DND-41 (cell line): ENCODE results near the gene DDX31.

Experiments
- ATAC-seq: fragments of 200-7000 bp; cut with Tn5 transposase; 3 replicates; pipeline ENCODE4 v1.9.1; 2021; ENCODE audit warnings: low read depth; ENCODE audit not compliant: insufficient read depth
- DNase-seq: peaks from one replicate; pipeline ENCODE4 v3.0.0-alpha.2; 2020
- H2AFZ ChIP-seq: 2 replicates; pipeline ENCODE4 v1.6.0; 2012; ENCODE audit warnings: low read depth, low read length
- H3K27ac ChIP-seq: 2 replicates; pipeline ENCODE4 v1.5.1; 2012; ENCODE audit warnings: low read length, inconsistent platforms
- H3K27me3 ChIP-seq: fragments of 200-600 bp; sonication (generic); 2 replicates; pipeline ENCODE4 v1.6.0; 2012; ENCODE audit warnings: low read length, mild to moderate bottlenecking, inconsistent platforms; ENCODE audit not compliant: insufficient read depth, poor library complexity
- H3K36me3 ChIP-seq: 2 replicates; pipeline ENCODE4 v1.5.1; 2012; ENCODE audit warnings: low read length, inconsistent platforms; ENCODE audit not compliant: insufficient read depth
- H3K4me1 ChIP-seq: 2 replicates; pipeline ENCODE4 v1.5.1; 2012; ENCODE audit warnings: mild to moderate bottlenecking, low read length; ENCODE audit not compliant: insufficient read depth
- H3K4me2 ChIP-seq: 2 replicates; pipeline ENCODE4 v1.6.0; 2012; ENCODE audit warnings: mild to moderate bottlenecking, moderate library complexity, low read length, inconsistent platforms; ENCODE audit not compliant: insufficient read depth
- H3K4me3 ChIP-seq, 2 experiments: fragments of 200-600 bp in 1 of 2; shearing (Covaris generic) in 1 of 2; 2 replicates each; pipeline ENCODE4 v1.5.1; 2012 to 2016; ENCODE audit warnings: inconsistent platforms in 2 of 2, low read length in 2 of 2, mild to moderate bottlenecking in 2 of 2, low read depth in 1 of 2, moderate library complexity in 1 of 2
- H3K79me2 ChIP-seq: 2 replicates; pipeline ENCODE4 v1.6.0; 2012; ENCODE audit warnings: low read length, inconsistent platforms; ENCODE audit not compliant: insufficient read depth
- H3K9ac ChIP-seq: 2 replicates; pipeline ENCODE4 v1.6.0; 2012; ENCODE audit warnings: low read depth, mild to moderate bottlenecking, inconsistent platforms, low read length, moderate library complexity
- H3K9me3 ChIP-seq: 2 replicates; pipeline ENCODE4 v1.5.1; 2012; ENCODE audit warnings: low read length, moderate library complexity, mild to moderate bottlenecking, inconsistent platforms; ENCODE audit not compliant: insufficient read depth, severe bottlenecking
- H4K20me1 ChIP-seq: 2 replicates; pipeline ENCODE4 v1.6.0; 2012; ENCODE audit warnings: low read length; ENCODE audit not compliant: insufficient read depth
- EZH2 ChIP-seq: IDR thresholded peaks from 3 replicates; pipeline ENCODE4 v1.6.1; 2012; ENCODE audit warnings: borderline replicate concordance, low read depth, mild to moderate bottlenecking, moderate library complexity, low read length, inconsistent platforms; ENCODE audit not compliant: severe bottlenecking
- TF ChIP-seq, protein P1 (sequence below): IDR thresholded peaks from 2 replicates; pipeline ENCODE4 v1.5.1; 2012; ENCODE audit warnings: borderline replicate concordance, low read length, moderate library complexity, mild to moderate bottlenecking; ENCODE audit not compliant: poor library complexity, severe bottlenecking; ENCODE audit errors: extremely low read depth

DDX31 gene

DNA sequence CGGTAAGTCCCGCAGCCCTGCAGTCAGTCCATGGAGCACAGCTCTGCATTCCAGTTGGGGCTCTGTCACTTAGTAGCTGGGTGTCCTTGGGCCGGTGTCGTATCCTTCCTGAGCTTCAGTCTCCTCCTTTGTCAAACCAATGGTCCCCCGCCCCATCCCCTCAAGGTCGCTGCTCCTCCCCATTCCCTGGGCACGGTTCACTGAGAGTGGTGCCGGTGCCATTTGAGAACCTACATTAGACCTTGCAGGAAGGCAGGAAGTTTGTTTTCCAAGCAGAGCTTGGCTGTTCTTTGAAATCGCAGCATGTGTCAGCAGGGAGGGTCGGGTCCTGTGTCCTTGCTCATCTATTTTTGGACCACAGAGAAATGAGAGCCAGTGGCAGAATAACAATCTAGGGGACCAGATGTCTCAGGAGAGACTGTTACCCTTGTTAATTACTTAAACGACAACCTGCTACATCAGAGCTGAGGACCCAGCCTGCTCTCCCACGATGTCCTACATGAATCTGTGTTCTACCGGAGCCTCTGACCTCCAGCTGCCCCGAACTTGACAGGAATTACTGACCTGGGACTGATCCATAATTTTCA is 109.1 kb downstream of the DDX31 start:
- TF ChIP-seq, protein P1, sequence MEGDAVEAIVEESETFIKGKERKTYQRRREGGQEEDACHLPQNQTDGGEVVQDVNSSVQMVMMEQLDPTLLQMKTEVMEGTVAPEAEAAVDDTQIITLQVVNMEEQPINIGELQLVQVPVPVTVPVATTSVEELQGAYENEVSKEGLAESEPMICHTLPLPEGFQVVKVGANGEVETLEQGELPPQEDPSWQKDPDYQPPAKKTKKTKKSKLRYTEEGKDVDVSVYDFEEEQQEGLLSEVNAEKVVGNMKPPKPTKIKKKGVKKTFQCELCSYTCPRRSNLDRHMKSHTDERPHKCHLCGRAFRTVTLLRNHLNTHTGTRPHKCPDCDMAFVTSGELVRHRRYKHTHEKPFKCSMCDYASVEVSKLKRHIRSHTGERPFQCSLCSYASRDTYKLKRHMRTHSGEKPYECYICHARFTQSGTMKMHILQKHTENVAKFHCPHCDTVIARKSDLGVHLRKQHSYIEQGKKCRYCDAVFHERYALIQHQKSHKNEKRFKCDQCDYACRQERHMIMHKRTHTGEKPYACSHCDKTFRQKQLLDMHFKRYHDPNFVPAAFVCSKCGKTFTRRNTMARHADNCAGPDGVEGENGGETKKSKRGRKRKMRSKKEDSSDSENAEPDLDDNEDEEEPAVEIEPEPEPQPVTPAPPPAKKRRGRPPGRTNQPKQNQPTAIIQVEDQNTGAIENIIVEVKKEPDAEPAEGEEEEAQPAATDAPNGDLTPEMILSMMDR, result no peak
- no peak for TF ChIP-seq EZH2
- H3K4me1 ChIP-seq, result no peaks in the 10 kb centered on the region
- no peak overlapping the region for H3K4me3 ChIP-seq
- H3K4me2 ChIP-seq, result no peak overlapping the region
- H3K27me3 ChIP-seq, result no peaks in the 10 kb centered on the region
- H2AFZ ChIP-seq, result no peak overlapping the region
- H3K9me3 ChIP-seq, result no peaks in the 10 kb centered on the region
- no peak overlapping the region for H3K27ac ChIP-seq
- no peak overlapping the region for H3K9ac ChIP-seq
- DNase-seq, result no peak
- H4K20me1 ChIP-seq, result no peaks in the 10 kb centered on the region
- no peaks in the 10 kb centered on the region for H3K36me3 ChIP-seq
- ATAC-seq, result no peak
- H3K79me2 ChIP-seq, result no peaks in the 10 kb centered on the region

DNA sequence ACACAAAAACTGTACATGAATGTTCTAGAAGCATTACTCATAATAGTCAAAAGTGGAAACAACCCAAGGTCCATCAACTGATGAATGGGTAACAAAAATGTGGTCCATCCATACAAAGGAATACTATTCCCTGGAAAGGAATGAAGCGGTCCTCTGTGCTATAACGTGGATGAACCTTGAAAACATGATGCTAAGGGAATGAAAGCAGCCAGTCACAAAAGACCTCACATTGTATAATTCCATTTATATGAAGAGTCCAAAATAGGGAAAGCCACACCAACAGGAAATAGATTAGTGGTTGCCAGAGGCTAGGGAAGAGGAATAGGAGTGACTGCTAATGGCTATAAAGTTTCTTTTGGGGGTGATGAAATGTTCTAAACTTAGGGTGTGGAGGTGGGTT is 110.1 kb downstream of the DDX31 start:
- no peaks in the 10 kb centered on the region for H3K4me1 ChIP-seq
- H3K9ac ChIP-seq, result no peak overlapping the region
- no peak overlapping the region for H3K4me3 ChIP-seq
- no peaks in the 10 kb centered on the region for H3K27me3 ChIP-seq
- H3K36me3 ChIP-seq, result no peaks in the 10 kb centered on the region
- no peak overlapping the region for H3K4me2 ChIP-seq
- no peak for TF ChIP-seq EZH2
- TF ChIP-seq, protein P1, result no peak
- ATAC-seq (no peak), DNase-seq (no peak)
- no peak overlapping the region for H3K27ac ChIP-seq
- no peaks in the 10 kb centered on the region for H3K79me2 ChIP-seq
- H4K20me1 ChIP-seq, result no peaks in the 10 kb centered on the region
- H2AFZ ChIP-seq, result no peak overlapping the region
- H3K9me3 ChIP-seq, result no peaks in the 10 kb centered on the region

DNA sequence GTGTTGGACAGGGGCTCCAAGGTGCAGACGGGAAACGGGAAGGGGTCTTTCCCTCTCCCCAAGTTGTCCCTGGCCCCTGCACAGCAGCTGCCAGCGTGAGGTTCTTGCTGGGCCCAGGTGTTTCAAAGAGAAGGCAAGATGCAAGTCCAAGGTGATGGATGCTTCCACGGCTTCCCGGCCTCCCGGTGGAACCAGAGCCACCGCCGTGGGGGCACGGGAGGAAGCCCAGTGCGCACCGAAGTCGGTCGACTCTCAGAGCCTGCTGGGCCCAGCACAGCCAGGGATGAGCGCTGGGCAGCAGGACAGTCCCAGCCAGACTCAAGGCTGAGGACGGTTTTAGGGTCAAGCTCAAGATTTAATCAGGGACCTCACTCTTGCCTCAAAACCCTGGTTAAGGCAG is 112.6 kb downstream of the DDX31 start:
- H4K20me1 ChIP-seq, result no peaks in the 10 kb centered on the region
- H3K4me1 ChIP-seq, result no peaks in the 10 kb centered on the region
- no peaks in the 10 kb centered on the region for H3K27me3 ChIP-seq
- no peak overlapping the region for H3K27ac ChIP-seq
- H3K36me3 ChIP-seq, result no peaks in the 10 kb centered on the region
- no peak overlapping the region for H3K4me2 ChIP-seq
- no peaks in the 10 kb centered on the region for H3K9me3 ChIP-seq
- no peak overlapping the region for H3K4me3 ChIP-seq
- TF ChIP-seq EZH2, result no peak
- TF ChIP-seq, protein P1, result no peak
- DNase-seq (no peak), ATAC-seq (no peak)
- H3K9ac ChIP-seq, result no peak overlapping the region
- no peak overlapping the region for H2AFZ ChIP-seq
- H3K79me2 ChIP-seq, result no peaks in the 10 kb centered on the region

DNA sequence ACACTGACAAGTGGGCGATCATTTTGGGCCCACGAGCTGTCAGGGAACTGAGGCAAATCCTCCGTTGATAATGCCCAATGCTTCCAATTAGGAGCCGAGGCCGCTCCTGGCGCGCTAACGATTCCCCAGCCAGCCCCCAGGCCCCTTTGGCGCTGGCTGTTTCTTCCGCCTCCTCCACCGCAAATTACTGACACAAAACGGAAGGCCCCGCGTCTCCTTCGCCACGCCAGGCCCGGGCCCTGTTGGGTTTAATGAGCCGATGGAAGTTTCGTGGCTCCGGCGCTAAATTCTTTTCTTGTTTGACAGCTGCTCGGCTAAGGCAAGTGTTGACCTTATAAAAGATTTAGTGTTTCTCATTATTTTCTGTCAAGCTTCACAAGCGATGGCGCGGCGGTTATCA is 113.1 kb downstream of the DDX31 start:
- Histone ChIP-seq H3K4me2 (no peak overlapping the region), H3K27ac (no peak overlapping the region), H3K36me3 (no peaks in the 10 kb centered on the region), H4K20me1 (no peaks in the 10 kb centered on the region), H3K4me1 (no peaks in the 10 kb centered on the region), H2AFZ (no peak overlapping the region), H3K9me3 (no peaks in the 10 kb centered on the region), H3K27me3 (no peaks in the 10 kb centered on the region), H3K4me3 (no peak overlapping the region), H3K79me2 (no peaks in the 10 kb centered on the region), H3K9ac (no peak overlapping the region)
- no peak for TF ChIP-seq EZH2
- TF ChIP-seq, protein P1, result no peak
- ATAC-seq (no peak), DNase-seq (no peak)
